NK-92 (cell line): Measurements from ENCODE around the gene PAPOLA.

ENCODE experiments used
- DNase-seq: peaks from one replicate; lab custom pipeline; 2025; ENCODE audit not compliant: unreplicated experiment; lab: John Stamatoyannopoulos, UW

The PAPOLA gene

GRCh38 chr14:96584907-96585671, 82.9 kb downstream of the PAPOLA start:
- no peak for DNase-seq

- DNase-seq: no peak
These were observed 83.5 kb downstream of the PAPOLA start for GRCh38 chr14:96585672-96586013.

- DNase-seq: no peak
These were observed 83.9 kb downstream of the PAPOLA start for GRCh38 chr14:96586056-96586455.

GRCh38 chr14:96586921-96587822, 85.0 kb downstream of the PAPOLA start:
- DNase-seq: no peak

DNA sequence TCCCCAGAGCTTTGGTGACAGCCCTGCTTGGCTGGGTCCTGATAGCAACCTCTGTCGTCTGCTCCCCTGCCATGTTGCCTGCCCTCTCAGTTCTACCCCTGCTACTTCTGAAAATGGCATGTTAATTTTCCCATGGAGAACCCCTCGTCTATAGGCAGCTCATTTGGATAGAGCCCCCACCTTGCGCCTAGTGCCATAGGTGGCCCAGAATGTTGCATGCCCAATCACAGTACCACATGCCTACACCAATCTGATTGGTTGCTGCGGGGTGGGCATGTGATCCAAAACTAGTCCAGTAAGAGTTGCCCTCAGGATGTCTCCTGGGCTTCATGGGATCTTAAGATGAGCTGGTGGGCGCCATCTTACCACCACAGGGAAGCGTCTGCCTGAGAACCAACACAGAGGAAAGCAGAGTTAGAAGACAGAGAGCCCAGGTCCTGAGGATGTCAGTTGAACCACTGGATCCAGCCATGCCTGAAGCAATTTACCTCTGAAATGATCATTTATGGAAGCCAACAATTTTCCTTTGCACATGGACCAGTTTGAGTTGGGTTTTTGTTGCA, 85.7 kb downstream of the PAPOLA start:
- DNase-seq: no peak

DNA sequence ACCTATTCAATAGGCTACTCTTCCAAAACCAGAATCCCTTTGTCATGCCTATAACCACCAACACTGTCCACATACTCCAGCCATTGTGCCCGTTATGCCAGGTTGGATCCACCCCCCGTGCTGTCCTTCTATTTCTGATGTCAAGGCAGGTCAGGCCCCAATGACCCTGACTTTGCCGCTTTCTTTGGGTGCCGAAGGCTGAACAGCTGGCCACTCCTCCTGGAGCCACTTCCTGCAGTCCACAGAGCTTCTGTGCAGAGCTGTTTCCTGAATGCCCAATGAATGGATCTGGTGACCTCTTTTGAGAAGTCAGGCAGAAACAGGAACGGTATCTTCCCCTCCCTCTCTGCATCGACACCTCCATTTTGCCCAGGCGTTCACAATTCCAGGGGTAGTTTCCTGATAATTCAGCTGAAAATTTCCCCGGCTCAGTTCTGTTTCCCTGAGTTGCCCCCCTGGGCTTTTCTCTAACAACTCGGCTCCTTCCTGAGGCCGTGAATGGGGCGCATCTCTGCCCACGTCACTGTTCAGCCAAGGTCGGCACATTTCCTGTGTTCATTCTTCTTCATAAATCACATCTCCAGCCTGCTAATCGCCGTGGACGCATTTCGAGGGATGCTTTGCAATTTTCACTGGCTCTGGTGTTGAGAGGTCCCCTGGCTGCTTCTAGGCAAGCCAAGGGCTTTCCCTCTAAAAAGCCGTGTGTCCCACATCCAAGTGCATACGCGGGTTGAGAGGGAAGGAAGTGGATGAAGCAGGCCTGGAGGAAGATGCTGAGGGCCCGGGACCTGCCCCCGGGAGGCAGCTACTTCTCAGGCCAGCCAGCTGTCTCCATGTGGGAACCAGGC, 86.5 kb downstream of the PAPOLA start:
- DNase-seq: no peak

DNA sequence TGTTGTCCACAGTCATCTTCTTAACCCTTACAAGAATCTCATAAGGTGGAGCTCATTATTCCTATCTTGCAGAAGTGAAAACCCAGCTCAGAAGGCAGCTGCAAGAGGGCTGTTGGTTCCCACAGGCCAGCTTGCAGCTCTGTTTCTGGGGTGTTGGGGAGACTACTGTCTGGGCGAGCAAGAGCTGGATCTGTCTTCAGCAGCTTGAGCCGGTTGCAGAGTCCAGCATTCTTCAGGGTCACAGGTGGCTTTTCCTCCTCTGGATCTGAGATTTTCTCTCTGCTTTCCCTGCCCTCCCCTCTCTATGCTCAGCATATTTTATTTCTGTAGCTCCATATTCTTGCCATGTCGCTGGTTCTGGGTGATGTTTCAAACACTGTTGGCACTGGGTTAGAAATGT, 87.4 kb downstream of the PAPOLA start:
- no peak for DNase-seq

DNA sequence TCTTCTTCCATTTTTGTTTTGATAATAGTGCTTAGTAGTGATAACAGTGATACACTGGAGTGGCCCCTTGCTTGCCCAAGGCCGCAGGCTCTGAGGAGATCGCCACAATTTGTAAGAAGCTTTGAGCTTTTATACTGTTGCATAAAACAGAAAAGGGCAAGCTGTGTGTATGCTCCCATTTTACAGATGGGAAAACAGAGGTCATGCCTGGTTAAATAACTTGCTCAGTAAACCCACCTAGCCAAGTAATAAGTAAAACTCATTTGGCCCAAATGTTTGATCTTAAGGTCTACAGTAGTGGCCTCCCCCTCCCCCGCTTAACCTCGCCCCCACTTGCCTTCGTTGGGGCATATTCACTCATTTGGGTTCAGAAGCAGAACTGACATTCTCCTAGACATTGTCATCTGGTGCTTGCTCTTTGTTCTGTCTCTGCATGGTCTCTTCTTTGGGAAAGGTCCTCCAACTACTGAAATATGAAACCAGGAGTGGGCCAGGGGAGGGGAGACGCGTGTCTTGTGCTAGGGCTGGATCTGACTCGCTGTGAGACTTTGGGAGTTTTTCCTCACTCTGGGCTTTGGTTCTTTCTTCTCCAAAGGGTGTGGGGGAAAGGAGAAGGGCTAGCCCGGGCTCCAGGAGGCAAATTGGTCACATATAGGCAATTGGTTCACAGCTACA, 88.1 kb downstream of the PAPOLA start:
- no peak for DNase-seq

DNA sequence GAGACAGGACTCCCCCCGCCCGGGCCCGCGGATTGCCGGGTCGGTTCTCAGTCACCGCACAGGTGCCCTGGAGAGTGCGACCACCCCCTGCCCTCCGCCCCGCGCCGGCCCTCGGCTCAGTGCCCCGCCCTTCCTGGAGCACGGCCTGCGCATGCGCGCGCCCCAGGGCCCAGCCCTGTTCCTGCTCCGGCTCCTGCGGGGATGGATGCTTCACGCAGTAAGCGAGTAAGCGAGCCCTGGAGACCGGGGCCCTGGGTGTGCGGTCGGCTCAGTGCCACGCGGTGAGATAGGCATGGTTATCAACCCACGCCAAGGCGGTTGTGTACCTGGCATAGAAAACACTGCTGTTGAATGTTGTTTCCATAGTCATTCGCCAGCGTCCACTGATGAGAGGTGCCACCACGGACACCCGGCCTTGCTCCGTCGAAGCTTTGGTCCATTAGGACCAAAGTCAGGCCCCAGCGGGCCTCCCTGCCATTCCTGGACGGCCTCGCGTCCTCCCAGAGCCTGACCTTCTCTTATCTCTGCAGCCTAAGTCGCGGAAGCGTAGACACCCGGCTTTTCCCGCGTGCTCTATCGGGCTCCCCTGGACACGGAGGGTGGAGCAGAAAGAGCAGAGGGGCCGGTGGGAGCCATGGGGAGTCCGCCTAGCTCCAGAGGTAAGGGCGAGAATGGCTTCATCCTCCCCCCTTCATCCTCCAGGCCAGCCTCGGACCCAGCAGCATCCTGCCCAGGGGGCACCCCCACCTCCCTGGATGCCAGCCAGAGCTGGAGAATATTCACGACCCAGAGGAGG, 90.6 kb downstream of the PAPOLA start:
- no peak for DNase-seq

DNA sequence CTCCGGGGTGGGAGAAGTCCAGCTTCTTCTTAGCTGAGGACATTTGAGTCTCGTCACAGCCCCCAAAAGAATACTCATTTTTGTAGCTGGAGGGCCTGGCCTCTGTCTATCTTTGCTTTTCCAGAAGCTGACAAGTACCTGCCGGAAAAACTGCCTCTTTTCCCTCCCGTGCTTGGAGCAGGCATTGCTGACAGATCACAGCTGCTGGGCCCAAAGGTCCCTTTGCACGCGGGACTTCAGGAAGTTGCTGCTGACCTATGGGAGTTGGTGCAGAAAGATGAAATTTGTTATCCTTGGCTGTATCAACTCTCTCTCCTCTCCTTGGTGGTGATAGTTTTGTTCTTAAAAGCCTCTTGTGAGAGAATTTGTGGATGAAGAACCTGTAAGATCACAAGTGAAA, 92.8 kb downstream of the PAPOLA start:
- DNase-seq: no peak

DNA sequence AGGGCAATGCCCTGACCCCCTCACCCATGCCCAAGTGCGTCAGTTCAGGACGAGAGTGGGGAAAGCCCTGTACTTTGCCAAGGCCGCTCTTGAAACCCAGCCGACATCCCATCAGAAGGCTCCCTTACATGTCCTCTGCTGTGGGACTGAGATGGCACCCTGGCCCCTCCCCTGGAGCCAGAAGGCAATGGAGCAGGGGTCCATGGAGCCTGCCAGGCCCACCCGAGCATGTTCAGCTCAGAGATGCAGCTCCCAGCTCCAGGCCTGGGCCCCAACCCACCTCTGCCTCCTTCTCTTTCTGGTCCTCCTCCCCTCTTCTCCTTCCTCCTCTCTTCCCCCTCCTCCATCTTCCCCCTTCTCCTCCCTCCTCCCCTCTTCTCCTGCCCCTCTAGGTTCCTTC, 95.5 kb downstream of the PAPOLA start:
- DNase-seq: no peak

GRCh38 chr14:96598332-96598928, 96.2 kb downstream of the PAPOLA start:
- DNase-seq: no peak

DNA sequence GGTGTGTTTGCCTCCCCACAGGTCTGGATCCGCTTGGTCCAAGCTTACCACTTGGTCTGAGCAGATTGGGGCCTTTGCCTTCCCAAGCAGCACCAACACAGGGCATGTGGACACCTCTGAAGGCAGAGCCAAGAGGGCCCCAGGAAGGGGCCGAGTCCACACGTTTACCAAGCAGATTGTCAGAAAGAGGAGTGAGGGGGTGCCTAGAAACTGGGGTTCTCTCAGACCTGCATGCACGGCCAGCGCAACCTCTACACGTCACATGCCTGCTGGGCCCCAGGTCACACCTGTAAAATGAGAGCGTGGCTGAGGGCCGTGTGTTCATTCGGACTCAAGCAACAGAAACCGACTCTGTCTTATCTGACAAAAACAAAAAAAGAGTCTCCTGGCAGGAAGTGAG, 96.9 kb downstream of the PAPOLA start:
- DNase-seq: no peak

GRCh38 chr14:96602186-96602585, 100.0 kb downstream of the PAPOLA start:
- DNase-seq: no peak

GRCh38 chr14:96603350-96604255, 101.4 kb downstream of the PAPOLA start:
- DNase-seq: no peak

- no peak for DNase-seq
These were observed 112.3 kb downstream of the PAPOLA start for GRCh38 chr14:96614481-96614881.

GRCh38 chr14:96616161-96616721, 114.1 kb downstream of the PAPOLA start:
- no peak for DNase-seq
